Thoracic aorta (tissue), 2 donors: ENCODE measurements around the gene EXOC6. TPM values are rescaled to one million over a fixed set of nuclear protein-coding genes. Genes with fewer than 3 reads are reported as not detected.
A peak's percentile ranks its signal among the peaks of the same experiment; 100 is the strongest.

ENCODE experiments used
- ATAC-seq: fragments of 150-250 bp; one replicate; pipeline ENCODE4 v1.8.0; 2017; ENCODE audit warnings: low read depth; ENCODE audit not compliant: insufficient number of reproducible peaks, low FRiP score
- DNase-seq: peaks from one replicate; pipeline ENCODE4 v3.0.0-alpha.2; 2020; ENCODE audit warnings: low spot score
- H3K27ac ChIP-seq, 2 donors: fragments of 200-600 bp; sonication (generic); 1 replicate in 1 of 2; 2 replicates in 1 of 2; pipeline ENCODE4 v1.5.1; 2016; ENCODE audit warnings: mild to moderate bottlenecking in 2 of 2, moderate library complexity in 2 of 2
- H3K27me3 ChIP-seq: fragments of 200-600 bp; sonication (generic); replicated peaks from 2 replicates; pipeline ENCODE4 v1.6.0; 2016; ENCODE audit warnings: mild to moderate bottlenecking; ENCODE audit not compliant: insufficient read depth
- H3K36me3 ChIP-seq: fragments of 200-600 bp; sonication (generic); one replicate; pipeline ENCODE4 v1.5.1; 2016
- H3K4me1 ChIP-seq, 2 donors: fragments of 200-600 bp; sonication (generic); 1 replicate in 1 of 2; 2 replicates in 1 of 2; pipeline versions ENCODE4 v1.5.1 to v1.6.0; 2016; ENCODE audit warnings: low read depth in 2 of 2, mild to moderate bottlenecking in 1 of 2; ENCODE audit not compliant: control insufficient read depth in 1 of 2
- H3K4me3 ChIP-seq: fragments of 200-600 bp; sonication (generic); 2 replicates; pipeline ENCODE4 v1.5.1; 2016; ENCODE audit warnings: mild to moderate bottlenecking
- H3K9me3 ChIP-seq: fragments of 200-600 bp; sonication (generic); 2 replicates; pipeline ENCODE4 v1.5.1; 2016
- CTCF ChIP-seq: fragments of 200-600 bp; sonication (generic); IDR thresholded peaks from one replicate; pipeline ENCODE4 v1.5.1; 2019; ENCODE audit warnings: antibody characterized with exemption
- total RNA-seq, 2 donors: library from RNA; depleted of rRNA; stranded (reverse); fragments of >200 nt; gene quantifications; one replicate each; pipeline versions ENCODE4 v1.1.0 to v1.2.3, GENCODE V29; 2016

The EXOC6 gene
- total RNA-seq, 2 donors from 2014 or later, result 13.3 to 16.8 TPM

DNA sequence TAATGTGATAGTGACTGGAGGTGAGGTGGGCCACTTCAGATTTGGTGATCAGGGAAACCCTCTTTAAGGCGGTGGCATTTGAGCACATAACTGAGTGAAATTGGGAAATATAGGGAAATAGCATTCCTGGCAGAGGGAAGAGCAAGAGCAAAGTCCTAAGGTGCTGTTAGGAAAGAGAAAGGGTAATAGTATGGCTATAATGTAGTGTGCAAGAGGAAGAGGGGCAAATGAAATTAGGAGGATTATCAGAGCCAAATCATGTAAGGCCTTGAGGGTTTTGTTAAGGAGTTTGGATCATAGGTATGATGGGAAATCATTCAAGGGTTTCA is 184.5 kb downstream of the EXOC6 start:
- DNase-seq, result no peak
- peaks cover 27 to 45% of the 10 kb centered on the region in 2 donors for H3K4me1 ChIP-seq
- peak overlapping the region in 1 of 2 donors; percentile 54 for H3K27ac ChIP-seq
- no peaks in the 10 kb centered on the region for H3K27me3 ChIP-seq
- no peaks in the 10 kb centered on the region for H3K9me3 ChIP-seq
- H3K4me3 ChIP-seq, result peak overlapping the region; percentile 41
- H3K36me3 ChIP-seq, result no peaks in the 10 kb centered on the region
- ATAC-seq, result no peak
- no peak for TF ChIP-seq CTCF

GRCh38 chr10:93034426-93034825 is 186.1 kb downstream of the EXOC6 start:
- Histone ChIP-seq H3K4me1 (peaks cover 27 to 45% of the 10 kb centered on the region in 2 donors), H3K9me3 (no peaks in the 10 kb centered on the region), H3K27me3 (no peaks in the 10 kb centered on the region), H3K27ac (no peak overlapping the region), H3K4me3 (no peak overlapping the region), H3K36me3 (no peaks in the 10 kb centered on the region)
- ATAC-seq (no peak), DNase-seq (no peak)
- TF ChIP-seq CTCF, result no peak

DNA sequence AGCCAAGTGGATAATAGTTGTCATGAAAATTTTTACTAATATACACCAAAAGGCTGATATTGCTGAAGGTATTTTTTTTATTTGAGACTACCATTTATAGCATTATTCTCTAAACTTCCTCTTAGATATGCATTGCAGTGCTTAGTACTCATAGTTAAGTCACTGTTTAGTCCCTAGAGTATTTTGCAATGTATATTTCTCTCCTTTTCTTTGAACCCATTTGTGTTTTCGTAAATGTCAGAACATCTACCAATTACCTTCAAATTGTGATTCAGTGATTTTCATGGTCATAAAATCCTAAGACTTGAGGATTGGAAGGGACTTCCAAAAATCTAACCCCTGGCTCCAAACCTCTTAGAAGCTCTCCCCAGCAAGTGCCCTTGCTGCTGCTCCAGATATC is 190.8 kb downstream of the EXOC6 start:
- Histone ChIP-seq H3K4me1 (peaks cover 1 to 7% of the 10 kb centered on the region in 2 donors), H3K36me3 (no peaks in the 10 kb centered on the region), H3K4me3 (no peak overlapping the region), H3K9me3 (no peaks in the 10 kb centered on the region), H3K27me3 (no peaks in the 10 kb centered on the region), H3K27ac (no peak overlapping the region)
- ATAC-seq (no peak), DNase-seq (no peak)
- no peak for TF ChIP-seq CTCF

DNA sequence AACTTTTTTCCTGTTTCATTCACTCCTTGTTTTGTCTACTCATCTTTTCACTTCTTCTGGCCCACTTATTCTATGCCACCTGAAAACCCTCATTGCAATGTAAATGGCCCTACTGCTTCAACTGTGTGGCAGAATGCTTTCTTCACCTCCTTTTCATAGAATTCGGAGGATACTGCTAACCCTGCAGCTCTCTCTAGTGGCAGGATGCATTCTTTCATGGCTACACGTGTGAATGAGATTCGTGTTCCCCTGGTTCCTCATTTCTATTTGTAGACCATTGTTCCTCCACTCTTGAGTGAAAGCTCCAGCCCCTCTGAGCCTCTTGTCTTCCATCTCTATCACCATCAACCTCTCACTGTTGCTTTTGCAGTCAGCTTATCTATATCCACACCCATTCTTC is 191.4 kb downstream of the EXOC6 start:
- H3K9me3 ChIP-seq, result no peaks in the 10 kb centered on the region
- H3K4me3 ChIP-seq, result no peak overlapping the region
- H3K36me3 ChIP-seq, result no peaks in the 10 kb centered on the region
- H3K27me3 ChIP-seq, result no peaks in the 10 kb centered on the region
- ATAC-seq (no peak), DNase-seq (no peak)
- H3K27ac ChIP-seq, result no peak overlapping the region
- TF ChIP-seq CTCF, result peak; percentile 42
- peaks cover 0 to under 1% of the 10 kb centered on the region in 2 donors for H3K4me1 ChIP-seq

GRCh38 chr10:93054486-93054885 is 206.2 kb downstream of the EXOC6 start:
- Histone ChIP-seq H3K4me3 (no peak overlapping the region), H3K36me3 (no peaks in the 10 kb centered on the region), H3K27ac (no peak overlapping the region), H3K4me1 (no peaks in the 10 kb centered on the region), H3K9me3 (no peaks in the 10 kb centered on the region), H3K27me3 (no peaks in the 10 kb centered on the region)
- ATAC-seq, result no peak
- no peak for TF ChIP-seq CTCF
- DNase-seq, result no peak
